ENCODE results near the gene PFAS. TPM values are rescaled to one million over a fixed set of nuclear protein-coding genes. Genes with fewer than 3 reads are reported as not detected.

The PFAS gene
- total and polyA plus RNA-seq, 10 of the 15 experiments (the other 5 are each of a cell fraction or from before 2014, with no cell fraction given): 13.9 to 122 (median 47.2) TPM

DNA sequence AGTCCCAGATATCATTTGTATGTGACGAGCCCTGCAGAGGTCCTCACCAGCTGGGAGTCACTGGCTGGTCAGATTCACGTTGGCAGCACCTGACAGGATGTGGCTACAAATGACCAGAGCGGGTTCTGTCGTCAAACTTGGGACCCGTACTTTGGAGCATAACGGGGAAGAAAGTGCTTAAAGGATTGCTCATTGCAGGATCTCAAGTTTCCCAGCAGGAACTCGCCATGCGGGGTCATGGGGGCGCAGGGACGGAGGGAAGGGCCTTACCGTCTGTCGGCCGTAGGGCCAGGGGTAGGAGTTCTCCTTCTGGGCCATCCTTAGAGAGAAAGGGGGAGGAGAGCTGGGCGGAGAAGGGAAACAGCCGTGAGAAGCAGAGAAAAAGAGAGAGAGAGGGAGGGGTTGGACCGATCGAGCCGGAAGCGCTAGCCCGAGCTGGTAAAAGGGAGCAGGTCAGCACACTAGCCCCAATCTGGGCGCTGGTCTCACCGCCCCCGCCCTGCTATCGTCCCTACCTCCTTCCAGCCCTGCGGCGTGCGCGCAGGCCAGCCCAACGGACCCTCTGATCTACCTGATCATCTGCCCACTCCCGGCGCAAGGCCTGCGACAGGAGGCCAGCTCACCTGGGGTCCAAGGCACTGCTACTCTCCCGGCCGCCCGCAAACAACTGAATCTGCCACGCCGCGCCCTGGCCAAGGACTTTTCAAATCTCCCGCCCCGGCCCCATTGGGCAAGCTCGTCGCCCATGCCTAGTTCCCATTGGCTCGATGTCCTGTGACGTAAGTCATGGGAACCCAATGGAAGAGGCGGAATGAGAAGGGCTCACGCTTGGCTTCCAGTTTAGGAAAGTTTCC, 39.0 kb upstream of the PFAS start, which contains the start of gene AURKB (continued):
- TF ChIP-seq, protein P1, sequence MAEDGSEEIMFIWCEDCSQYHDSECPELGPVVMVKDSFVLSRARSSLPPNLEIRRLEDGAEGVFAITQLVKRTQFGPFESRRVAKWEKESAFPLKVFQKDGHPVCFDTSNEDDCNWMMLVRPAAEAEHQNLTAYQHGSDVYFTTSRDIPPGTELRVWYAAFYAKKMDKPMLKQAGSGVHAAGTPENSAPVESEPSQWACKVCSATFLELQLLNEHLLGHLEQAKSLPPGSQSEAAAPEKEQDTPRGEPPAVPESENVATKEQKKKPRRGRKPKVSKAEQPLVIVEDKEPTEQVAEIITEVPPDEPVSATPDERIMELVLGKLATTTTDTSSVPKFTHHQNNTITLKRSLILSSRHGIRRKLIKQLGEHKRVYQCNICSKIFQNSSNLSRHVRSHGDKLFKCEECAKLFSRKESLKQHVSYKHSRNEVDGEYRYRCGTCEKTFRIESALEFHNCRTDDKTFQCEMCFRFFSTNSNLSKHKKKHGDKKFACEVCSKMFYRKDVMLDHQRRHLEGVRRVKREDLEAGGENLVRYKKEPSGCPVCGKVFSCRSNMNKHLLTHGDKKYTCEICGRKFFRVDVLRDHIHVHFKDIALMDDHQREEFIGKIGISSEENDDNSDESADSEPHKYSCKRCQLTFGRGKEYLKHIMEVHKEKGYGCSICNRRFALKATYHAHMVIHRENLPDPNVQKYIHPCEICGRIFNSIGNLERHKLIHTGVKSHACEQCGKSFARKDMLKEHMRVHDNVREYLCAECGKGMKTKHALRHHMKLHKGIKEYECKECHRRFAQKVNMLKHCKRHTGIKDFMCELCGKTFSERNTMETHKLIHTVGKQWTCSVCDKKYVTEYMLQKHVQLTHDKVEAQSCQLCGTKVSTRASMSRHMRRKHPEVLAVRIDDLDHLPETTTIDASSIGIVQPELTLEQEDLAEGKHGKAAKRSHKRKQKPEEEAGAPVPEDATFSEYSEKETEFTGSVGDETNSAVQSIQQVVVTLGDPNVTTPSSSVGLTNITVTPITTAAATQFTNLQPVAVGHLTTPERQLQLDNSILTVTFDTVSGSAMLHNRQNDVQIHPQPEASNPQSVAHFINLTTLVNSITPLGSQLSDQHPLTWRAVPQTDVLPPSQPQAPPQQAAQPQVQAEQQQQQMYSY (CRISPR knock-in tag; IDR thresholded peaks at IDR 0.05): 0 out of 2 replicates have a peak, but pooled peaks have one; percentile 60
- TF ChIP-seq ESRRA (IDR thresholded peaks at IDR 0.05; ENCODE audit: low read length): no peak
- TF ChIP-seq JUND (IDR thresholded peaks at IDR 0.05; ENCODE audit: low read depth, low read length): no peak
- TF ChIP-seq BRCA1 (IDR thresholded peaks at IDR 0.05; ENCODE audit: low read depth, low read length): no peak
- TF ChIP-seq RFX5 (IDR thresholded peaks at IDR 0.05; ENCODE audit: low read depth, low read length): peak; percentile 54; the same call in 1 of the 2 replicates
- TF ChIP-seq YY1 (IDR thresholded peaks at IDR 0.05; ENCODE audit: low read depth, low read length): peak; percentile 5; the same call in 1 of the 2 replicates
- peak; percentile 86; the same call in 1 of the 2 replicates for TF ChIP-seq SMAD5 (IDR thresholded peaks at IDR 0.05; ENCODE audit: low read depth)
- no peak for TF ChIP-seq POLR2AphosphoS2 (IDR thresholded peaks at IDR 0.05; ENCODE audit: low read depth, low read length)
- TF ChIP-seq FOS (IDR thresholded peaks at IDR 0.05; ENCODE audit: borderline replicate concordance, extremely low read depth, insufficient read length): peak; percentile 39
- TF ChIP-seq, protein P2, sequence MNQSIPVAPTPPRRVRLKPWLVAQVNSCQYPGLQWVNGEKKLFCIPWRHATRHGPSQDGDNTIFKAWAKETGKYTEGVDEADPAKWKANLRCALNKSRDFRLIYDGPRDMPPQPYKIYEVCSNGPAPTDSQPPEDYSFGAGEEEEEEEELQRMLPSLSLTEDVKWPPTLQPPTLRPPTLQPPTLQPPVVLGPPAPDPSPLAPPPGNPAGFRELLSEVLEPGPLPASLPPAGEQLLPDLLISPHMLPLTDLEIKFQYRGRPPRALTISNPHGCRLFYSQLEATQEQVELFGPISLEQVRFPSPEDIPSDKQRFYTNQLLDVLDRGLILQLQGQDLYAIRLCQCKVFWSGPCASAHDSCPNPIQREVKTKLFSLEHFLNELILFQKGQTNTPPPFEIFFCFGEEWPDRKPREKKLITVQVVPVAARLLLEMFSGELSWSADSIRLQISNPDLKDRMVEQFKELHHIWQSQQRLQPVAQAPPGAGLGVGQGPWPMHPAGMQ (IDR thresholded peaks at IDR 0.05; ENCODE audit: borderline replicate concordance): no peak
- peak; percentile 92 for TF ChIP-seq NFYB (IDR thresholded peaks at IDR 0.05; ENCODE audit: insufficient read depth, low read depth, low read length)
- TF ChIP-seq CBFB (IDR thresholded peaks at IDR 0.05; ENCODE audit: low read depth): peak; percentile 58; the same call in 1 of the 2 replicates
- TF ChIP-seq DPF2 (IDR thresholded peaks at IDR 0.05): 0 out of 2 replicates have a peak, but pooled peaks have one; percentile 29
- TF ChIP-seq YBX1 (IDR thresholded peaks at IDR 0.05): no peak
- TF ChIP-seq, protein P3, sequence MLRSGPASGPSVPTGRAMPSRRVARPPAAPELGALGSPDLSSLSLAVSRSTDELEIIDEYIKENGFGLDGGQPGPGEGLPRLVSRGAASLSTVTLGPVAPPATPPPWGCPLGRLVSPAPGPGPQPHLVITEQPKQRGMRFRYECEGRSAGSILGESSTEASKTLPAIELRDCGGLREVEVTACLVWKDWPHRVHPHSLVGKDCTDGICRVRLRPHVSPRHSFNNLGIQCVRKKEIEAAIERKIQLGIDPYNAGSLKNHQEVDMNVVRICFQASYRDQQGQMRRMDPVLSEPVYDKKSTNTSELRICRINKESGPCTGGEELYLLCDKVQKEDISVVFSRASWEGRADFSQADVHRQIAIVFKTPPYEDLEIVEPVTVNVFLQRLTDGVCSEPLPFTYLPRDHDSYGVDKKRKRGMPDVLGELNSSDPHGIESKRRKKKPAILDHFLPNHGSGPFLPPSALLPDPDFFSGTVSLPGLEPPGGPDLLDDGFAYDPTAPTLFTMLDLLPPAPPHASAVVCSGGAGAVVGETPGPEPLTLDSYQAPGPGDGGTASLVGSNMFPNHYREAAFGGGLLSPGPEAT (IDR thresholded peaks at IDR 0.05; ENCODE audit: low read depth): peak; percentile 89; the same call in 1 of the 2 replicates
- no peak for TF ChIP-seq SREBF2 (IDR thresholded peaks at IDR 0.05; ENCODE audit: low read length)
- TF ChIP-seq FOXM1 (IDR thresholded peaks at IDR 0.05; ENCODE audit: low read depth, low read length): peak; percentile 70; the same call in 1 of the 2 replicates
- peak; percentile 52; the same call in 1 of the 2 replicates for TF ChIP-seq TCF12 (IDR thresholded peaks at IDR 0.05; ENCODE audit: low read depth, low read length)
- TF ChIP-seq, protein P4, sequence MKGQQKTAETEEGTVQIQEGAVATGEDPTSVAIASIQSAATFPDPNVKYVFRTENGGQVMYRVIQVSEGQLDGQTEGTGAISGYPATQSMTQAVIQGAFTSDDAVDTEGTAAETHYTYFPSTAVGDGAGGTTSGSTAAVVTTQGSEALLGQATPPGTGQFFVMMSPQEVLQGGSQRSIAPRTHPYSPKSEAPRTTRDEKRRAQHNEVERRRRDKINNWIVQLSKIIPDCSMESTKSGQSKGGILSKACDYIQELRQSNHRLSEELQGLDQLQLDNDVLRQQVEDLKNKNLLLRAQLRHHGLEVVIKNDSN (IDR thresholded peaks at IDR 0.05; ENCODE audit: borderline replicate concordance, extremely low read length, insufficient read depth, low read depth, low read length): peak; percentile 58
- TF ChIP-seq, protein P5, sequence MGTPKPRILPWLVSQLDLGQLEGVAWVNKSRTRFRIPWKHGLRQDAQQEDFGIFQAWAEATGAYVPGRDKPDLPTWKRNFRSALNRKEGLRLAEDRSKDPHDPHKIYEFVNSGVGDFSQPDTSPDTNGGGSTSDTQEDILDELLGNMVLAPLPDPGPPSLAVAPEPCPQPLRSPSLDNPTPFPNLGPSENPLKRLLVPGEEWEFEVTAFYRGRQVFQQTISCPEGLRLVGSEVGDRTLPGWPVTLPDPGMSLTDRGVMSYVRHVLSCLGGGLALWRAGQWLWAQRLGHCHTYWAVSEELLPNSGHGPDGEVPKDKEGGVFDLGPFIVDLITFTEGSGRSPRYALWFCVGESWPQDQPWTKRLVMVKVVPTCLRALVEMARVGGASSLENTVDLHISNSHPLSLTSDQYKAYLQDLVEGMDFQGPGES (IDR thresholded peaks at IDR 0.05): no peak; the same call in 1 of the 2 replicates
- TF ChIP-seq MYC (IDR thresholded peaks at IDR 0.05; ENCODE audit: insufficient read depth, insufficient read length, insufficient replicate concordance, low read length, severe bottlenecking): peak; percentile 75

Data from GM12878 (cell line).